IgD-negative memory B cell (primary cell): ENCODE measurements around the gene NXNL1. TPM values are rescaled to one million over a fixed set of nuclear protein-coding genes. Genes with fewer than 3 reads are reported as not detected.

ENCODE experiments used
- H3K27ac Mint-ChIP-seq, 3 donors: one replicate each; pipeline ENCODE4 v1.8.0; 2020 to 2022; ENCODE audit warnings: mild to moderate bottlenecking in 3 of 3, mixed read lengths in 3 of 3, moderate library complexity in 1 of 3
- H3K27me3 Mint-ChIP-seq: one replicate; pipeline ENCODE4 v1.8.0; 2021; ENCODE audit warnings: mixed read lengths
- H3K36me3 Mint-ChIP-seq: one replicate; pipeline ENCODE4 v1.8.0; 2020; ENCODE audit warnings: mild to moderate bottlenecking, mixed read lengths
- H3K4me1 Mint-ChIP-seq, 3 donors: one replicate each; pipeline ENCODE4 v1.8.0; 2020 to 2022; ENCODE audit warnings: mixed read lengths in 3 of 3, mild to moderate bottlenecking in 1 of 3
- H3K4me3 Mint-ChIP-seq, 4 donors: one replicate each; pipeline ENCODE4 v1.8.0; 2020 to 2022; ENCODE audit warnings: mild to moderate bottlenecking in 4 of 4, mixed read lengths in 4 of 4, moderate library complexity in 3 of 4
- H3K9me3 Mint-ChIP-seq, 3 donors: one replicate each; pipeline ENCODE4 v1.8.0; 2020 to 2021; ENCODE audit warnings: mixed read lengths in 3 of 3, mild to moderate bottlenecking in 1 of 3
- polyA plus RNA-seq: library from polyadenylated mRNA; unstranded; fragments of 300-500 nt; fragmentation: Illumina TruSeq; gene quantifications from one replicate; pipeline ENCODE4 v1.2.3, GENCODE V29; 2021

The NXNL1 gene
- polyA plus RNA-seq, 1 donor from 2014 or later = not detected

DNA sequence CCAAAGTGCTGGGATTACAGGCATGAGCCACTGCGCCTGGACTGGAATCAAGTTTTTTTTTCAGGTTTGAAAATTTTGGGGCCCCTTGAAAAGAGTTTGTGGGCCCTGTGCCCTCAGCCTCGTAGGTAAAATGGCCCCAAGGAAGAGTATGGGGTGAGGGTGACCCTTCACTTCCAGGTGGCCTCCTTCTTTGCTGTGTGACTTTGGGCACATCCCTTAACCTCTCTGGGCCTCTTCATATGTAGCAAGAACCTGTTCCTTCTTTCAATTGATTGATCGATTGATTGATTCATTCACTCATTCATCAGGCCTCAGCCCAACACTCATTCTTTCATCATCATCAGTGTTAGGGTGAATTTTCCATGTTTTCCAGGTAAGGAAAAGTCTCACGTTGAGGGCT, 8.9 kb downstream of the NXNL1 start:
- H3K27ac Mint-ChIP-seq = no peak overlapping the region
- peaks cover 0 to 5% (median 0%) of the 10 kb centered on the region in 3 donors for H3K9me3 Mint-ChIP-seq
- H3K36me3 Mint-ChIP-seq = no peaks in the 10 kb centered on the region
- H3K27me3 Mint-ChIP-seq = peaks cover 52% of the 10 kb centered on the region
- H3K4me3 Mint-ChIP-seq = no peak overlapping the region
- peaks cover 3 to 11% (median 5%) of the 10 kb centered on the region in 3 donors for H3K4me1 Mint-ChIP-seq

DNA sequence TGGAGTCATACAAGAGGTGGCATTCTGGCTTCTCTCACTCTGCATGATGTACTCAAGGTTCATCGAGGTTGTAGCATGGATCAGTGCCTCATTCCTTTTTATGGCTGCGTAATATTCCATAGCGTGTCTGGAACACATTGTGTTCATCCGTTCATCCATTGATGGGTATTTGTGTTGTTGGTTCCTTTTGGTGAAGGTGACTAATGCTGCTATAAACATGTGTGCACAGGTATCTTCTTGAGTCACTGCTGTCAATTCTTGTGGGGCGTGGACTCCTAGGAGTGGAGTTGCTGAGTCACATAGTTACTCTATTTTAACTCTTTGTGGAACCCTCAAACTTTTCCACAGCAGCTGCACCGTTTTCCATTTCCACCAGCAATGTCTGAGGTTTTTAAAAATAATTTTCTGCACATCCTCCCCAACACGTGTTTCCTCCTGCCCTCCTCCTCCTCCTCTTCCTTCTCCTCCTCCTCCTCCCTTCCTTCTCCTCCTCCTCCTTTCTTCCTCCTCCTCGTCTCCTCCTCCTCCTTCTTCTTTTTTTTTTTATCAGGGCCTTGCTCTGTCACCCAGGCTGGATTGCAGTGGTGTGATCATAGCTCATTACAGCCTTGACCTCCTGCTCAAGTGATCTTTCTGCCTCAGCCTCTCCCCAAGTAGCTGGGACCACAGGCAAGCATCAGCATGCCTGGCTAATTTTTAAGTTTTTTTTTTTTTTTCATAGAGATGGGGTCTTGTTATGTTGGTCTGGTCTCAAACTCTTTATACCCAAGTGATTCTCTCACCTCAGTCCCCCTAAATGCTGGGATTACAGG, 10.3 kb downstream of the NXNL1 start:
- Mint-ChIP-seq H3K36me3 (no peaks in the 10 kb centered on the region), H3K9me3 (peaks cover 0 to 5% (median 0%) of the 10 kb centered on the region in 3 donors), H3K27ac (peak overlapping the region in 1 of 3 donors; percentile 72), H3K27me3 (peaks cover 42% of the 10 kb centered on the region), H3K4me3 (peak overlapping the region in 2 of 4 donors; percentile 50 to 60), H3K4me1 (peaks cover 3 to 11% (median 5%) of the 10 kb centered on the region in 3 donors)

DNA sequence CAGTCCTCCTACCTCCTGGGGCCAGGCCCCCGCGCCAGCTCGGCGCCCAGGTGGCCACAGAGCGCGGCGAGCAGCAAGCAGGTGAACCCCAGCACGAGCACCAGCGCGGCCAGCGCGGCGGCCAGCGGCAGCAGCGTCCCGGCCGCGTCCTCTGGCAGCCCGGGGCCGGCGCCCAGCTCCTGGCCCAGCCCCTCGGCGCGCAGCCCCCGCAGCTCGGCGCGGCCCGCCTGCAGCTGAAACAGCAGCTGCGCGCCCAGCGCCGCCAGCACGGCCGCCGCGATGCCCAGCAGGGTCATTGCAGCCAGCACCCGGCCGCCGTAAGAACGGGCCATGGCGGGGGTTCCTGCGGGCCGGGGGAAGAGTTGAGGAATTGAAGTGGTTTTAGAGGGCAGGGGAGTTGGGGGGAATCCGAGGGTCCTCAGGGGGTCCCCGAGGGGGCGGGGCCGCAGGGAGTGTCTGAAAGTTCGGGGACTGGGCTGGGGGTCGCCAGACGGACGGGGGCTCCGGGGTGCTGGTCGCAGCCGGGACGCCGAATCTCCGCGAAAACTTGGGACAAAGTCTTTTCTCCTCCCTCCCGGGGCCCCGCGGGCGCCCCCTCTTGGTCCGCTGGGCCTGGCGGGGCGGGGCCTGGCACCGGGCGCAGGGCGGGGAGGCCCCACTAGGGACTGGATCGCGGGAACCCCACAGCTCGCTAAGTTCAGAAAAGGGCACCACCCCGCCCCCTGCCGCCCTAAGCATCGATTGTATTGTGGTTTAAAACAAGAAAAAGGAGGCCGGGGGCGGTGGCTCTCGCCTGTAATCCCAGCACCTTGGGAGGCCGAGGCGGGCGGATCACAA, 12.4 kb downstream of the NXNL1 start, which contains the start of gene TMEM221:
Gene TMEM221, minus strand, starts transcription at position 538 of the 837 bp plus-strand sequence. Its CDS starts 206 bp downstream, at position 332.
- H3K27me3 Mint-ChIP-seq = peaks cover 31% of the 10 kb centered on the region
- H3K36me3 Mint-ChIP-seq = no peaks in the 10 kb centered on the region
- H3K27ac Mint-ChIP-seq = no peak within 1 kb of the TSS
- peaks cover 1 to 8% (median 2%) of the 10 kb centered on the region in 3 donors for H3K4me1 Mint-ChIP-seq
- peak within 1 kb of the TSS in 3 of 4 donors; percentile 32 to 52 (median 43) for H3K4me3 Mint-ChIP-seq
- H3K9me3 Mint-ChIP-seq = peaks cover 0 to 3% (median 0%) of the 10 kb centered on the region in 3 donors

DNA sequence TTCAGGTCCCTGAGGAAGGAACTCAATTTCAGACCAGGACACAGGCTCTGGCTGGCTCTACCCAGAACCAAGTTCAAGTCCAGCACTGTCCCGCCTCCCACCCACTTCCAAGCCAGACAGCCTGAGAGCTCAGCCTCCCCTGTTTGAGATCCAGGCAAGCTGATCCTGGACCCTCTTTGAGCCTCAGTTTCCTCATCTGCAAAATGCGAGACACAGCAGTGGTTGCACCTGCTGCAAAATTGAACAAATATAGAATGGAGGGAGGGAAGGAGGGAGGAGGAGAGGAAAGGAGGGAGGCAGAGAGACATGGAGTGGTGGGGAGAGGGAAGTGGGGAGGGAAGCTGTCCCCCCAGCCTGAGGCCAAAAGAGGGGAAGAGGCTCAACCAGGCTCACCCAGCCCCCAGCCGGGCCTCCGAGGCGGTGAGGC, 13.0 kb downstream of the NXNL1 start:
- Mint-ChIP-seq H3K27ac (no peak overlapping the region), H3K9me3 (peaks cover 0 to 2% (median 0%) of the 10 kb centered on the region in 3 donors), H3K36me3 (no peaks in the 10 kb centered on the region), H3K27me3 (peaks cover 29% of the 10 kb centered on the region), H3K4me1 (peaks cover 0 to 7% (median 0%) of the 10 kb centered on the region in 3 donors), H3K4me3 (peak overlapping the region in 3 of 4 donors; percentile 32 to 52 (median 43))

DNA sequence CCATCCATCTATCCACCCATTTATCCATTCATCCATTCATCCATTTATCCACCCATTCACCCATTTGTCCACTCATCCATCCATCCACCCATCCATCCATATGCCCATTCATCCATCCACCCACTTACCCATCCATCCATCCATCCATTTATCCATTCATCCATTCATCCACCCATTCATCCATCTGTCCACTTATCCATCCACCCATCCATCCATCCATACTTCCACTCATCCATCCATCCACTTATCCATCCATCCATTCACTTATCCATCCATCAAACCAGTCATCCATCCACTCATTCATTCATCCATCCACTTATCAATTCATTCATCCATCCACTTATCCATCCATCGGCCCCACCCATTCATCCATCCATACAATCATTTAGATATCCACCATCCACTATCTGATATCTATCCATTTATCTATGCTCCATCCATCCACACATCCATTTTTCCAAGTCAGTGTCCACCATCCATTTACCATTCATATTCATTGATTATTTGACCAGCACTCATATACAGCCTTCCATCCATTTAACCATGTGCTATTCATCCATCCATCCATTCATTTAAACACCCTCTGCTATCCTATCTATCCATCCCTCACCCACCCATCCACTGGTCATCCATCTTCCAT, 15.1 kb downstream of the NXNL1 start:
- H3K27ac Mint-ChIP-seq = no peak overlapping the region

DNA sequence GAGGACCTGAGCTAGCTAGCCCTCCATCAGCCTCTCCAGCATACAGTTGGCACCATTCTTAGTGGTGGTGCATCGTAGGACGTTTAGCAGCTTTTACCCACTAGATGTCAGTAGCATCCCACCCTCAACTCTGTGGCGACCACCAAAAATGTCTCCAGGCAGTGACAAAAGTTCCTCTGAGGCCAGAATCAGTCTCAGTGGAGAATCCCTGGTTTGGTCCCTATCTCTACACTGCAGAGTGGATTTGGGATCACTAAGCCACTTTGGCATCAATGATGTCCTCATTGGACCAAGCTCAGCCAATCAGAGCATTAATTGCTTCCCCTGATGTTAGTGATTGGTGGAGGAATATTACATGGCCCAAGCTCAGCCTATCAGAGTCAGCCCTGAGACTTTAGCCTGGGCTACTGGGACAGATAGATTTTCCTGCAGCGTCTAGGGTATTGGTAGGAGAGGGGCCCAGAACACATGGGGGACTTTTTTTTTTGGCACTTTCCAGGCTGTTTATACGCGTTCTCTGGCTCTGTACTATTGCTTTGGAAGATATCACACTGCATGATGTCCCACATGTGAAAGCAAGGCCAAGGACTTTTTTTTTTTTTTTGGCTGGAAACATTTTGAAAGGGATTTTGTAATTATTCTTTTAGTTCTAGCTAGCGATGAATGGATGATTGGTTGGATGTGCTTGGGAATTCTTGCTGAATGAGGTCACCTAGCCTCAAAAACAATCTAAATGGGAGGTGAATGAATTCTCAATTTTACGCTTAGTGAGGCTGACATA, 19.3 kb downstream of the NXNL1 start:
- Mint-ChIP-seq H3K27ac (no peak overlapping the region), H3K9me3 (no peaks in the 10 kb centered on the region), H3K4me1 (no peaks in the 10 kb centered on the region), H3K4me3 (peak overlapping the region in 1 of 4 donors; percentile 13), H3K27me3 (no peaks in the 10 kb centered on the region), H3K36me3 (no peaks in the 10 kb centered on the region)

More for the DNA sequence above, 15.1 kb downstream of the NXNL1 start:
- Mint-ChIP-seq H3K4me1 (peaks cover 0 to 7% (median 0%) of the 10 kb centered on the region in 3 donors), H3K36me3 (no peaks in the 10 kb centered on the region), H3K9me3 (peaks cover 0 to 2% (median 0%) of the 10 kb centered on the region in 3 donors), H3K4me3 (no peak overlapping the region), H3K27me3 (peaks cover 16% of the 10 kb centered on the region)

DNA sequence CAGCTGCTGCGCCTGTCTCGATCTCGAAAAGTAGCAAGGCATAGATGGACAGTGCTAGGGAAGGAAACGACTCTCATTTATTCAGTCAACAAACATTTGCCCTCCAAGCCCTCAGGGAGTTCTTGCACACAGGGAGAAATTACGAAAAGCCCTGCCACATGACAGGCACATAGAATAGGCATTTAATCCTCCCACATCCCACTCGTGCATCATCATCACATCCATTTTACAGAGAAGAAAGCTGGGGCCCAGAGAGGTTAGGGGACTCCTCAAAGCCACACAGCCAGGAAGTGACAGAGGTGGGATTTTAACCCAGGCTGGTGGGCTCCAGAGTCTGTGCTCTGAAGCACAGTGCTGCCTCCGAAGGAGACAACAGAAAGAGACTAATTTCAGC, 23.9 kb downstream of the NXNL1 start:
- Mint-ChIP-seq H3K4me3 (no peak overlapping the region), H3K9me3 (no peaks in the 10 kb centered on the region), H3K27ac (no peak overlapping the region), H3K27me3 (no peaks in the 10 kb centered on the region), H3K36me3 (no peaks in the 10 kb centered on the region), H3K4me1 (no peaks in the 10 kb centered on the region)

DNA sequence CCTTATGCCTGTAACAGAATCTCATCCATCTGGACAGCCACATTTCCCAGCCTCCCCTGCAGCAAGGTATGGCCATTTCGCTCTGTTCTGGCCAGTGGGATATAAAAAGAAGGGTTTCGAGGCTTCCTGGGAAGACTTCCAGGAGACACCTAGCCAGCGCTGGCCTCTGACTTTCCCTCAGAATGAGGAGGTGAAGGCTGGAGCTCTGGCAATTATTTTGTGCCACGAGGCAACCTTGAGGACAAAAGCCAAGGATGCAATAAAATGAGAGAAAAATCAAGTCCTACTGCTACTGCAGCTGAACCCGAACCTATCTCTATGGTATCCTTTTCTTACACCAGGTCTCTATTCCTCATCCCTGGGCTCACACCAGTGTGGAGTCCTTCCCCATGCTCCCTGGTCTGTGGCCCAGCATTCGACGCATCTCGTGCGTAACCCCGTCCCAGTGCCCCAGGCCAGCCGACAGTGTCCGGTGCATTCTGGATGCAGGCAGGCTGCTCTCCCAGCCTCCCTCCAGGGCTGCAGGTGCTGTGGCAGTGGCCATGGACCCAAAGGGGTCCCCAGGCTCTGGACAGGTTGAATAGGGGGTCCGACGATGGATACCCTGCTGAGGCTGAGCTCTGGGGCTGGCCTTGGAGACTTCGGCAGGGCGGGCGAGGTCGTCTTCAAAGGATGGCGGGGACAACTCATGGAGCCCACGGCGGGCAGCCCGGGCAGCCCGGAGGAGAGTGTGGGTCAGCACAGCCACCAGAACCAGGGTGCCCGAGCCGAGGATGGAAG, 24.4 kb downstream of the NXNL1 start:
- H3K9me3 Mint-ChIP-seq = no peaks in the 10 kb centered on the region
- no peak overlapping the region for H3K27ac Mint-ChIP-seq
- no peaks in the 10 kb centered on the region for H3K36me3 Mint-ChIP-seq
- no peaks in the 10 kb centered on the region for H3K27me3 Mint-ChIP-seq
- H3K4me3 Mint-ChIP-seq = no peak overlapping the region
- H3K4me1 Mint-ChIP-seq = no peaks in the 10 kb centered on the region

DNA sequence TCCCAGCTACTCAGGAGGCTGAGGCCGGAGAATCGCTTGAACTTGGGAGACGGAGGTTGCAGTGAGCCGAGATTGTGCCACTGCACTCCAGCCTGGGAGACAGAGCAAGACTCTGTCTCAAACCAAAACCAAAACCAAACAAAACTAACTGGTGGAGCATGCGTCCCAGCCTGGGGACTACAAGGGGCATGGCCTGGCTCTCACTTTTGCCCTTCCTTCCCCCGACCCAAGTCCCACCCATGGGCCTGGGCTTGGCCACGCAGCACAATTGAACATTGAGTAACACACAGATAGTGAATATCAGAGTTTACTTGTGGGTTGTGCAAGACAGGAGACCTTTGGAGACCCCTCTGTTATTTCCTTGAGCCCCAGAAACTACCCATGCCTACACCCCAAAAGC, 25.5 kb downstream of the NXNL1 start:
- Mint-ChIP-seq H3K36me3 (no peaks in the 10 kb centered on the region), H3K4me3 (no peak overlapping the region), H3K27ac (no peak overlapping the region), H3K9me3 (no peaks in the 10 kb centered on the region), H3K27me3 (no peaks in the 10 kb centered on the region), H3K4me1 (no peaks in the 10 kb centered on the region)

DNA sequence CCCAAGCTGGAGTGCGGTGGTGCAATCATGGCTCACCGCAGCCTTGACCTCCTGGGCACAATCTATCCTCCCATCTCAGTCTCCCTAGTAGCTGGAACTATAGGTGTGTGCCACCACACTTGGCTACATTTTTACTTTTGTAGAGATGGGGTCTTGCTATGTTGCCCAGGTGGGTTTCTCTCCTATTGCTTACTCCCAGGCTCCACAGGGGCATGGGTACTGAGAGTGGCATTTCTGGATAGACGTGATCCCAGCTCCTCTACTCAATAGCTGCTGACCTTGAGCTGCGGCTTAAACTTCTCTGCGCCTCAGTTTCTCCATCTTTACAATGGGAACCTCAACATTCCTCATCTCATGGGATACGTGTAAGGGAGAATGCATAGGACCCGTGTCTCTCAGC, 29.3 kb downstream of the NXNL1 start:
- Mint-ChIP-seq H3K4me1 (no peaks in the 10 kb centered on the region), H3K27ac (no peak overlapping the region), H3K36me3 (no peaks in the 10 kb centered on the region), H3K9me3 (no peaks in the 10 kb centered on the region), H3K27me3 (no peaks in the 10 kb centered on the region), H3K4me3 (no peak overlapping the region)

DNA sequence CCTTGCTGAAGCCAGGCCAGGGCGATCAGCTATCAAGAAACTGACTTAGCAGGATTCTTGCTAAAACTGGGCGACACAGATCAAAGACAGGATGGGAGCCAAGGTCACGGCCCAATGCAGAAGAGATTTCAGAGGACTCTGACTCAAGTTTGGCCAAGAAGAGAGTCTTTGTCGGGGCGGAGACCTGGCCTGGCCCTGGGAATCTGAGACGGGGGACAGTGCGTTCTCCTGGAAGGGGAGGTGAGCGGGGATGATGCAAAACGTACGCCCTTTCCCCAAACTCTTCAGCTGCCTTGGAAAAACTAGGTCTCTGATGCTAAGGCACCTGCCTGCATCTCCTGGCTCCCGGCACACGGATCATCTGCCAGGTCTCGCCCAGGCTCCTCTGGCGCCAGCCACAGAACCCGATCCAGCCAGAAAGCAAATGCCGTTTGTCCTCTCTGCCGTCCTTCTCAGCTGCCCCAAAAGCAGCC, 31.0 kb downstream of the NXNL1 start:
- no peak overlapping the region for H3K4me3 Mint-ChIP-seq
- peak overlapping the region in 1 of 3 donors; percentile 42 for H3K27ac Mint-ChIP-seq
- no peaks in the 10 kb centered on the region for H3K9me3 Mint-ChIP-seq
- H3K4me1 Mint-ChIP-seq = no peaks in the 10 kb centered on the region
- no peaks in the 10 kb centered on the region for H3K36me3 Mint-ChIP-seq
- H3K27me3 Mint-ChIP-seq = no peaks in the 10 kb centered on the region

DNA sequence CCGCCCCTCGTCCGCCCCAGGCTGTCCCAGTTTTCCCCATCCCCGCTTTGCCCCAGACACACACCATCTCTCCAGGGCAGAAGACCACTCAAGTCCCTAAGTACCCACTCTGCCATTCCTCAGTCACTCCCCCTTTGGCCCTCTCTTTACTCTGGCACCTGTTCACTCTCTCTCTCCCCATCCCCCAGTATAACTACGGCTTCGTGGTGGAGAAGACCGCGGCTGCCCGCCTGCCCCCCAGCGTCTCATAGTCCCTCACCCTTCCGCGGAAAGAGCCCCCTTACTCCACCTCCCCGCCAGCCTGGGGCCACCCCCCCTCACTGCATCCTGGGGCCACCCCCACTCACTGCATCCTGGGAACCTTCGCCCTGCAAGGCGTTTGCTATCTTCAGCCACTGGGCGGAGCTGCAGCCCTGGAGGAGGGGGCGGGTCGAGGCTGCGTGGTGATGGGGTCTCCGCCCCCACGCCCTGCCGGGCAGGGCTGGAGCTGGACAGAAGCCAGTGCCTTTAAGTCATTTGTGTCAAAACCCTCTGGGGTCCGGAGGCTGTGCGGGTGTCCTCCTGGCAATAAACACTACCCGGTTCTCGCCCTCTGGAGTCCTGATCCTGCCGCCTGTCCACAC, 35.9 kb downstream of the NXNL1 start:
- Mint-ChIP-seq H3K9me3 (no peaks in the 10 kb centered on the region), H3K4me1 (peaks cover 0 to 6% (median under 1%) of the 10 kb centered on the region in 3 donors), H3K27ac (no peak overlapping the region), H3K4me3 (no peak overlapping the region), H3K36me3 (no peaks in the 10 kb centered on the region), H3K27me3 (no peaks in the 10 kb centered on the region)
